RWPE1 (cell line): Measurements from ENCODE around the gene NIT2.

Experiments used
- CTCF ChIA-PET: fragments of 350-600 bp; sonication (Branson Sonifier 250); formaldehyde crosslinking; extraction: SDS; loops from one replicate; lab custom pipeline; 2021; lab: Yijun Ruan, JAX
- POLR2A ChIA-PET: fragments of 400-600 bp; formaldehyde crosslinking; extraction: SDS; loops from one replicate; lab custom pipeline; 2020; ENCODE audit warnings: antibody characterized with exemption; ENCODE audit not compliant: low non-redundant PET; lab: Yijun Ruan, JAX
- DNase-seq: peaks from one replicate; pipeline ENCODE4 v3.0.0; 2012; ENCODE audit warnings: low spot score
- H3K27ac ChIP-seq: fragments of 450-650 bp; 2 replicates; pipeline ENCODE4 v1.5.1; 2017
- CTCF ChIP-seq: fragments of 450-650 bp; conservative IDR thresholded peaks from 2 replicates; pipeline ENCODE4 v1.5.1; 2017; ENCODE audit warnings: low read depth, mild to moderate bottlenecking

Gene NIT2

GRCh38 chr3:100306695-100307094 lies 27.9 kb upstream of the NIT2 start:
- no peak for TF ChIP-seq CTCF
- ChIA-PET CTCF (interaction anchor here (1.4 kb wide), 1 partner anchor 10 kb away, joined by 8 read pairs; no protein-coding TSS in a partner anchor), POLR2A (no interaction called here)
- no peak for DNase-seq
- no peak overlapping the region for H3K27ac ChIP-seq

- POLR2A ChIA-PET, result interaction anchor here (0.5 to 0.6 kb wide), 2 partner anchors 64 to 310 kb away, joined by 3 to 4 read pairs; no protein-coding TSS in a partner anchor
- no peak overlapping the region for H3K27ac ChIP-seq
- no peak for DNase-seq
- TF ChIP-seq CTCF, result no peak
- CTCF ChIA-PET, result no interaction called here
These were observed 24.1 kb upstream of the NIT2 start for GRCh38 chr3:100310355-100310965.

- no peak for TF ChIP-seq CTCF
- CTCF ChIA-PET, result no interaction called here
- POLR2A ChIA-PET, result no interaction called here
- no peak for DNase-seq
- no peak overlapping the region for H3K27ac ChIP-seq
These were observed 23.5 kb upstream of the NIT2 start for GRCh38 chr3:100311011-100311410.

- DNase-seq, result peak; percentile 45
- ChIA-PET POLR2A (no interaction called here), CTCF (interaction anchor here (0.6 to 1.1 kb wide), 8 partner anchors 11 to 405 kb away, joined by 3 to 8 read pairs (median 4); partner anchors contain the start of gene NIT2)
- H3K27ac ChIP-seq, result no peak overlapping the region
- TF ChIP-seq CTCF, result peak; percentile 70
These were observed 17.9 kb upstream of the NIT2 start for GRCh38 chr3:100316641-100317069.

- DNase-seq, result no peak
- ChIA-PET POLR2A (no interaction called here), CTCF (no interaction called here)
- no peak overlapping the region for H3K27ac ChIP-seq
- no peak for TF ChIP-seq CTCF
These were observed 16.6 kb upstream of the NIT2 start for GRCh38 chr3:100317912-100318311.

- CTCF ChIA-PET, result interaction anchor here (0.6 kb wide), 1 partner anchor 423 kb away, joined by 3 read pairs; no protein-coding TSS in a partner anchor
- DNase-seq, result no peak
- TF ChIP-seq CTCF, result no peak
- no peak overlapping the region for H3K27ac ChIP-seq
- POLR2A ChIA-PET, result no interaction called here
These were observed 14.6 kb upstream of the NIT2 start for GRCh38 chr3:100319951-100320350.
